ENCODE data around the gene DVL1.

DVL1 gene

DNA sequence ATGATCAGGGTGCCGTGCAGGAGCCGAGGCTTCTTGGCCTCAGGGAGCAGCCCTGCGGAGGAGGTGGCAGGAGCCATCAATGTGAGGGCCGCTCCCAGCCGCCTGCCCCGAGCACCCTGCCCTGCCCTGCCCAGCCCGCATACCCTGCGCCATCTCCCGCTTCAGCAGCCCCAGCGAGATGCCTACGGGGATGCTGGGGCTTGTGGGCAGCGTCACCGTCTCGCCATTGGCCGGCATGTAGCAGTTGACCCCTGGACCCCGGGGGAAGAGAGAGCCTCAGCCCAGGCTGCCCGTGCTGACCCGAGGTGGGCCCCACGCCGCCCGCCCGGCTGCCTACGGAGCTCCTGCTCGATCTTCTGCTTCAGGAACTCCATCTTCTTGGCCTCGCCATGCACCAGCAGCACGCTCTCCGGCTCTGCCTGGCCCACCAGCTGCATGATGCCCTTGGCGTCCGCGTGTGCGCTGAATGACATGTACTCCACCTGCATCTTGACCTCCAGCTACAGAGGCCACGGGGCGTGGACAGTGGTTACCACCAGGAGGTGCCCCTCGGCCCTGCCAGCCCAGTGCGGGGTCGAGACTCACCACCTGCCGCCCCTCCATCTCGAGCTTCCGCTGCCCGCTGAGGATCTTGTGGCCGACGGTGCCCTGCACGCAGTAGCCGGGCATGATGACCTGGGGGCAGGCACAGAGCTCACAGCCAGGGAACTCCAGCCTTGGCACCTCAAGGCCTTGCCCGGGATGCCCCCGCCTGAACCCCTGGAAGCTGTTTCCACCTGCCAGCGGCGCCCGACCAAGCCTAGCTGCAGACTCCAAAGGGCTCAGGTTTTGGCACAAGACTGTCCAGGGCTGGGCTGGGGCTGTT is 36.5 kb downstream of the DVL1 start:
- DNase-seq (ENCODE audit: low read depth in 1 of 2, low spot score in 1 of 2) = no peak

DNA sequence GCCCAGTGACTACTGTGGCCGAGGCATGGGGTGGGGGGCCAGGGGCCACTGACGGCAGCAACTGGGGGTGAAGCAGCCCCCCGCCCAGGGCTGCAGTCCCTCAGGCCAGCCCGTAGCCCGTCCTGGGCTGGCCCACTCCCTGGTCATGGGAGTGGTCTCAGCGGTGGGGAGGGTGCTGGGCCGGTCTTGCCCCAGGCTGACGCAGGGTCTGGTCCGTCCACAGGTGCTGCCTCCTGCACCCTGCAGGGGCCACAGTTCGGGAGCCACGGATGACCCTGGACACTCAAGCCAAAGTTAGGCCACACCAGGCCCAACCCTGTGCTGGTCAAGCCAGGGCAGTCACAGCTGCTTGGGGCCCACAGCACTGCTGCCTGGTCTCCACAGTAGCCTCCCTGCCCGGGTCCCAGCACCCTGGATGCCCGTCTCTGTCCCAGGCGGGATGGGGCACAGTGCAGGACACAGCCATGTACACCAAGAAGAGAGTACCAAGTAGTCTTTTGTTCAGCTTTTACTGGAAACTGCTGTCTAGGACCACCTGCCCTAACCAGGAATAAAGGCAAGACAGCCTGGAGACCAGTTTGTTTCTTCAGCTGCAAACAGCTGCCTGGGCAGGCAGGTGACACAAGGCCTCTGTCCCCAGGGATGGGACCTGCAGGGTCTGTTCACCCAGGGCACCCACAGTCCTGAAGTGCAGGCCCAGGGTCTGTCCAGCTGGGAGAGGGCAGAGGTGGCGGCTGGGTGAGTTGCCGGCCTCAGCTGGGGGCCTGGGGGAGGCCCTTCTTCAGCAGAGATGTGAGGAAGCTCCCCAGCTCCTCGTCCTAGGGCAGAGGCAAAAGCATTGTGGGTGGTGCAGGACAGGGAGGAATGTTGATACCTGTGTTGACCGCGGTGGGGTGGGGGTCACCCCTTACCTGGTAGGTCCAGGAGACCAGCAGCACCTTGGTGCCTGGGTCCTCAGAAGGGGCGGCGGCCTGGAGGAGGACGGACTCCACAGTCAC is 37.8 kb downstream of the DVL1 start:
- no peak for DNase-seq (ENCODE audit: low read depth in 1 of 2, low spot score in 1 of 2)

GRCh38 chr1:1310476-1311053 is 38.7 kb downstream of the DVL1 start:
- DNase-seq (ENCODE audit: low read depth in 1 of 2, low spot score in 1 of 2) = no peak

DNA sequence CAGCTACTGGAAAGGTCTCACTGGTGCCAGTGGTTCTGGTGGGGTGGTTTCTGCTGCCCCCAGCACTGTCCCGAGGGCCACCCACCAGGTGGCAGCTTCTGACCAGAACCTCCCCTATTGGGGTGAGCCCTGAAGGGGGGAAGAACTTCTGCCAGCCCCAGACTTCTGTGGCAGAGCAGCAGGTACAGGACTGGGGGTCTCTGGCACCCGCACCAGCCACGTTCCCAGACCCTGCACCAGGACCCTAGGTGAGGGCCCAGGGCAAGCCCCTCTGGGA is 39.2 kb downstream of the DVL1 start:
- no peak for DNase-seq (ENCODE audit: low read depth in 1 of 2, low spot score in 1 of 2)

GRCh38 chr1:1309251-1310108 is 39.7 kb downstream of the DVL1 start:
- DNase-seq (ENCODE audit: low read depth in 1 of 2, low spot score in 1 of 2) = no peak

GRCh38 chr1:1308756-1309250 is 40.4 kb downstream of the DVL1 start:
- DNase-seq (ENCODE audit: low read depth in 1 of 2, low spot score in 1 of 2) = no peak

GRCh38 chr1:1307923-1308755 is 41.1 kb downstream of the DVL1 start, which contains the start of the genes ACAP3 and PUSL1:
TSS of gene ACAP3 (minus strand) at chr1:1307930. CDS start at chr1:1307815, 115 bp downstream.
TSS of gene PUSL1 (plus strand) at chr1:1308597. CDS start at chr1:1308644, 47 bp downstream.
- peak; percentile 71 to 83 for DNase-seq (ENCODE audit: low read depth in 1 of 2, low spot score in 1 of 2)

- DNase-seq (ENCODE audit: low read depth in 1 of 2, low spot score in 1 of 2) = no peak
These were observed 41.8 kb downstream of the DVL1 start for GRCh38 chr1:1307261-1307922.

DNA sequence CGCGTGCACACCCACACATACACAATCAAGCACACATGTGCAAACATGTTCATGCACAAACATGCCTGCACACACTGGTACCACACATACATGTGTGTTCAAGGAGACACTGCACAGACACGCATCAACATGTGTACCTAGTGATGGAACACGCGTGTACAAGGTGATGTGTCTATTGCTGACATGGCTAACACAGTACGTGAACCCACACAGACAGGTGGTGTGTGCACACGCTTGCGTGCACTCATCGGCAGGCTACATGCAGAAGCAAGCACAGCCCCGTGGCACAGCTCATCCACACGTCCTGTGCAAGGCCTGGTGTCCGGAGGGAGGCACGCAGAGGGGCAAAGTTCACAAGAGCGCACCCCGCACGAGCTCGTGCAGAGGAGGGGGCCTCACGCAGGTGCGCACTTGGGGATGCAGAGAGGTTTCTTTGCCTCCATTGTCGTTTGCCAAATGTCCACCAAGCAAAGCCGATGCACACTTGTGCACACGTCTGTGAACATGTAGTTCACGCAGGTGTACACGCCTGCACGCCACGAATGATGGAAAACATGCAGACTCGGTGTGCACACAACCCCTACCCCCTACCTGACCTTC is 42.5 kb downstream of the DVL1 start:
- DNase-seq (ENCODE audit: low read depth in 1 of 2, low spot score in 1 of 2) = no peak

- DNase-seq (ENCODE audit: low read depth in 1 of 2, low spot score in 1 of 2) = no peak
These were observed 43.1 kb downstream of the DVL1 start for GRCh38 chr1:1306070-1306660.

DNA sequence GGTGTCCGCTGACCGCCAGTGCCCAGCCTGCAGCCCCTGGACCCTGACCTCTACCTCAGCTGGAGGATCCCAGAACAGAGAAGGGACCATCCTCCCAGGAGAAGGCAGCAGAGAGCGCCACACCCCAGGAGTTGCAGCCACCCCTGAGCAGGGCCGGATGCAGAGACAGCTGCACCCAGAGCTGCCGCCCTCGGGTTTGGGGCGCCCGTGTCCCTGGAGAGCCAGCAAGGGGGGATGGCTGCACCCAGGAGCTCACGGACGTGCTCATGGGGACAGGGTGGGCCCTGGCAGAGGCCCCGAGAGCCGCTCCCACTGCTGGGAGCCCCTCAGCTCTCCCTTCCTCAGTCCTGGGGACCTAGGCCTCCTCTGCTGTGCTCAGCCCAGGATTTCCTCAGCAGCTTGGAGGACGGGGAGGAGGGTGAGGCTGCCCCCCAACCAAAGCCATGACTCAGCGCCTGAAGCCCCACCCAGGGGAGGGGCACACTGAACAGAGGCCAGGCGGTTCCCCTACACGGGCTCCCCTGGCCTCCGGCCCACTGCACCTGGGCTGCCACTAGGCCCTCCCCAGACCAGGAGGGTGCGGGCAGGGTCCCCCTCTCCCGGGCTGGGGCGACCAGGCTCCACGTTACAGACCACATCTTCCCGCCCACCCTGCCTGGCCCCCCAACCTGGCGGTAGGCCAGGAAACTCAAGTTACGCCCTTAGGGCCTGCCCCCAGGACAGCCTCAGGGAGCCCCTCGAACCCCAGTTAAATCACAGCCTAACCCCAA is 43.7 kb downstream of the DVL1 start:
- peak; percentile 39 to 50 for DNase-seq (ENCODE audit: low read depth in 1 of 2, low spot score in 1 of 2)

- DNase-seq (ENCODE audit: low read depth in 1 of 2, low spot score in 1 of 2) = no peak
These were observed 44.6 kb downstream of the DVL1 start for GRCh38 chr1:1304331-1305299.

DNA sequence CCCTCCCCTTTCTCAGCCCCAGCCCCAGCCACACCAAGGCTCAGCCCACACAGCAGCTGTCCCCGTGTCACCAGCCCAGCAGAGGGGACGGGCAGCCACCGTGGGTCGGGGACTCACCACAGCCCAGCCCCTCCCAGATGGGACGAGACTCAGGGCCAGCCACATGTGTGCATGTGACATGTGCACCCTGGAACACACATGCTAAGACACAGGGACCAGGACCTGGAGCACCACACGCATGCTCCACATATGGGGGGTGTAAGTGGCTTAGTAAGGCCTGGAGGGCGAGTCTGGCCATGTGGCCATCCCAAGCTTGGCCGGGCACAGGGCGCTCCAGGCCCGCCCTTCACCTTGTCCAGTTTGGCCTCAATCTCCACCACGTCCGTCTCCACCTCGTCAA is 45.5 kb downstream of the DVL1 start:
- no peak for DNase-seq (ENCODE audit: low read depth in 1 of 2, low spot score in 1 of 2)

- no peak for DNase-seq (ENCODE audit: low read depth in 1 of 2, low spot score in 1 of 2)
These were observed 46.2 kb downstream of the DVL1 start for GRCh38 chr1:1302951-1303509.

GRCh38 chr1:1302006-1302430 is 47.2 kb downstream of the DVL1 start:
- no peak for DNase-seq (ENCODE audit: low read depth in 1 of 2, low spot score in 1 of 2)

- DNase-seq (ENCODE audit: low read depth in 1 of 2, low spot score in 1 of 2) = no peak
These were observed 48.9 kb downstream of the DVL1 start for GRCh38 chr1:1300352-1300739.

All from activated T-helper 1 cell treated with anti-CD3 and anti-CD28 coated beads, Interleukin-2, amount 50 U/mL, for 16 hours (primary cell).